CD4-positive, alpha-beta T cell (primary cell): Measurements from ENCODE around the gene IPMK. TPM values are rescaled to one million over a fixed set of nuclear protein-coding genes. Genes with fewer than 3 reads are reported as not detected.

Experiments used
- ATAC-seq: fragments of 200-7000 bp; cut with Tn5 transposase; one replicate; pipeline ENCODE4 v1.10.0; 2022; ENCODE audit warnings: mild to moderate bottlenecking; ENCODE audit not compliant: poor library complexity
- CTCF ChIA-PET: fragments of 350-600 bp; sonication (Branson Sonifier 250); formaldehyde crosslinking; loops from one replicate; lab custom pipeline; 2021; ENCODE audit warnings: antibody characterized with exemption, inconsistent platforms; lab: Charles Lee
- POLR2A ChIA-PET: fragments of 350-600 bp; sonication (Branson Sonifier 250); formaldehyde crosslinking; loops from one replicate; lab custom pipeline; 2021; ENCODE audit warnings: antibody characterized with exemption, inconsistent platforms; lab: Charles Lee
- DNase-seq, 14 experiments: peaks; one replicate each; pipeline ENCODE4 v3.0.0-alpha.2; 2013 to 2020; ENCODE audit warnings: mixed read lengths in 2 of 14
- H3K27ac ChIP-seq, 2 donors: one replicate each; pipeline versions ENCODE4 v1.5.1 to v1.7.0; 2013; ENCODE audit warnings: low read length in 2 of 2, low read depth in 1 of 2, mild to moderate bottlenecking in 1 of 2
- H3K27me3 ChIP-seq, 2 experiments: 1 replicate in 1 of 2; 2 replicates in 1 of 2; pipeline versions ENCODE4 v1.6.1 to v1.7.0; 2013; ENCODE audit warnings: low read length in 2 of 2, control low read depth in 1 of 2, mild to moderate bottlenecking in 1 of 2, moderate library complexity in 1 of 2; ENCODE audit not compliant: insufficient read depth in 2 of 2, control insufficient read depth in 1 of 2
- H3K36me3 ChIP-seq: one replicate; pipeline ENCODE4 v1.6.1; 2013; ENCODE audit warnings: low read length, control low read depth; ENCODE audit not compliant: insufficient read depth
- H3K4me1 ChIP-seq: one replicate; pipeline ENCODE4 v1.6.1; 2013; ENCODE audit warnings: low read length, control low read depth; ENCODE audit not compliant: insufficient read depth
- H3K4me3 ChIP-seq: one replicate; pipeline ENCODE4 v1.5.1; 2013; ENCODE audit warnings: mild to moderate bottlenecking, low read length, moderate library complexity
- H3K9me3 ChIP-seq, 2 experiments: 1 replicate in 1 of 2; 2 replicates in 1 of 2; pipeline versions ENCODE4 v1.6.1 to v1.7.0; 2013; ENCODE audit warnings: low read length in 2 of 2, mild to moderate bottlenecking in 2 of 2, control low read depth in 1 of 2, moderate library complexity in 1 of 2; ENCODE audit not compliant: control insufficient read depth in 1 of 2, insufficient read depth in 1 of 2
- H3K27ac Mint-ChIP-seq: one replicate; pipeline ENCODE4 v1.8.0; 2020; ENCODE audit warnings: mixed read lengths
- H3K27me3 Mint-ChIP-seq: one replicate; pipeline ENCODE4 v1.8.0; 2021; ENCODE audit warnings: mixed read lengths
- H3K36me3 Mint-ChIP-seq: one replicate; pipeline ENCODE4 v1.8.0; 2021; ENCODE audit warnings: low read depth, mixed read lengths
- H3K4me1 Mint-ChIP-seq: one replicate; pipeline ENCODE4 v1.8.0; 2021; ENCODE audit warnings: low read depth, mixed read lengths
- H3K4me3 Mint-ChIP-seq: one replicate; pipeline ENCODE4 v1.8.0; 2020; ENCODE audit warnings: mild to moderate bottlenecking, mixed read lengths
- H3K9me3 Mint-ChIP-seq: one replicate; pipeline ENCODE4 v1.8.0; 2020; ENCODE audit warnings: mixed read lengths
- CTCF ChIP-seq: fragments of 200-600 bp; IDR thresholded peaks from one replicate; pipeline ENCODE4 v1.8.0; 2022; ENCODE audit warnings: antibody characterized with exemption, mild to moderate bottlenecking
- intact Hi-C, 2 experiments: fragments of 100-400 bp; cut with DNase I in 1 of 2; cut with micrococcal nuclease in 1 of 2; formaldehyde crosslinking; loops; one replicate each; pipeline versions ENCODE4 v1.15.1 to v1.9.0; 2023 to 2025; cut with DNase I, micrococcal nuclease
- total RNA-seq, 174 experiments: library from RNA in 2 of 174; stranded (reverse) in 2 of 174; gene quantifications; one replicate each; pipeline ENCODE4 v1.2.3 and lab custom pipeline; 2021 to 2026

IPMK gene
- total RNA-seq, 2 experiments from 2014 or later, result 1.4 to 1.5 TPM

- no peaks in the 10 kb centered on the region for H3K4me1 ChIP-seq
- no peak for TF ChIP-seq CTCF
- ChIA-PET POLR2A (no interaction called here), CTCF (interaction anchor here (1.5 kb wide), 1 partner anchor 117 kb away, joined by 4 read pairs; no protein-coding TSS in a partner anchor)
- H3K9me3 ChIP-seq, result no peaks in the 10 kb centered on the region
- H3K4me3 Mint-ChIP-seq, result no peak overlapping the region
- no peak for ATAC-seq
- no peak overlapping the region for H3K4me3 ChIP-seq
- intact Hi-C loops, result loop anchor here in 1 of 2 experiments (10.0 kb wide), 1 partner anchor 959 kb away; no protein-coding TSS in a partner anchor
- no peaks in the 10 kb centered on the region for H3K27me3 Mint-ChIP-seq
- no peaks in the 10 kb centered on the region for H3K27me3 ChIP-seq
- H3K4me1 Mint-ChIP-seq, result no peaks in the 10 kb centered on the region
- H3K27ac Mint-ChIP-seq, result no peak overlapping the region
- no peak for DNase-seq
- no peaks in the 10 kb centered on the region for H3K36me3 Mint-ChIP-seq
- no peak overlapping the region for H3K27ac ChIP-seq
- H3K36me3 ChIP-seq, result no peaks in the 10 kb centered on the region
- H3K9me3 Mint-ChIP-seq, result no peaks in the 10 kb centered on the region
These were observed 26.3 kb upstream of the IPMK start for GRCh38 chr10:58293989-58294388.

GRCh38 chr10:58291538-58292174, 24.0 kb upstream of the IPMK start:
- Mint-ChIP-seq H3K4me3 (no peak overlapping the region), H3K27ac (no peak overlapping the region), H3K27me3 (no peaks in the 10 kb centered on the region), H3K4me1 (no peaks in the 10 kb centered on the region), H3K36me3 (no peaks in the 10 kb centered on the region), H3K9me3 (no peaks in the 10 kb centered on the region)
- Histone ChIP-seq H3K27ac (no peak overlapping the region), H3K36me3 (no peaks in the 10 kb centered on the region), H3K4me1 (no peaks in the 10 kb centered on the region), H3K4me3 (no peak overlapping the region), H3K9me3 (no peaks in the 10 kb centered on the region), H3K27me3 (no peaks in the 10 kb centered on the region)
- ATAC-seq (peak; percentile 74), DNase-seq (peak in 8 of 14 experiments; percentile 4 to 69 (median 32))
- intact Hi-C loops, result loop anchor here (1.0 to 10.0 kb wide), 4 partner anchors 23 to 957 kb away; partner anchors contain the start of gene CISD1 (in 1 of the 2)
- peak; percentile 92 for TF ChIP-seq CTCF
- CTCF ChIA-PET, result interaction anchor here (0.9 to 3.5 kb wide), 9 partner anchors 11 to 120 kb away, joined by 3 to 29 read pairs (median 4); partner anchors contain the start of genes CISD1 and IPMK
- POLR2A ChIA-PET, result interaction anchor here (0.8 to 2.5 kb wide), 3 partner anchors 22 to 114 kb away, joined by 3 to 8 read pairs (median 5); partner anchors contain the start of genes CISD1 and TFAM

DNA sequence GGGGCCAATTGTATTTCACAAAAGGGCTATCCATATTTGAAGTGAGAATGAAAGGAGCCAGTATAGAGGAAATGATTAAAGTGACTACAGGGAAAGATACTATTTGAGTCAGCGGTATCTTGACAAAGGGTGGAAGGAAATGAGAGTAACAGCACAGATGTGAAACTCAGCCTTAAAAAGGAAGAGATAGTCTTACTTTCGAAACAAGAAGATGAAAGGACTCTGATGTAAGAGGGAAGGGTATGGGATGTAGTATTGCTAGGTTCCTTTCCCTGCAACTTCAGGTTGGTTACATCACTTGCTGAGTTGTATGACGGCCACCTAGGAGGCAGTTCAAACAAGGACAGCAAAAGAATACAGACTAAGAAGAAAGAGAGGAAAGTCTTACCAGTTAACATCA, 14.9 kb upstream of the IPMK start:
- POLR2A ChIA-PET, result no interaction called here

More for the DNA sequence above, 14.9 kb upstream of the IPMK start:
- no peaks in the 10 kb centered on the region for H3K27me3 ChIP-seq
- H3K4me3 Mint-ChIP-seq, result no peak overlapping the region
- H3K27ac ChIP-seq, result peak overlapping the region in 1 of 2 donors; percentile 14
- CTCF ChIA-PET, result interaction anchor here (1.2 kb wide), 1 partner anchor 105 kb away, joined by 3 read pairs; no protein-coding TSS in a partner anchor
- H3K4me1 Mint-ChIP-seq, result peaks cover 16% of the 10 kb centered on the region
- ATAC-seq (peak; percentile 68), DNase-seq (peak in 3 of 14 experiments; percentile 59 to 69 (median 62))
- no peaks in the 10 kb centered on the region for H3K9me3 ChIP-seq
- peaks cover 15% of the 10 kb centered on the region for H3K36me3 Mint-ChIP-seq
- no peak overlapping the region for H3K27ac Mint-ChIP-seq
- intact Hi-C loops, result no loop called here
- no peaks in the 10 kb centered on the region for H3K27me3 Mint-ChIP-seq
- no peaks in the 10 kb centered on the region for H3K9me3 Mint-ChIP-seq
- H3K4me3 ChIP-seq, result peak overlapping the region; percentile 21
- peaks cover 14% of the 10 kb centered on the region for H3K36me3 ChIP-seq
- no peaks in the 10 kb centered on the region for H3K4me1 ChIP-seq
- TF ChIP-seq CTCF, result no peak
